Measurements from ENCODE around the gene CCDC106.

CCDC106 gene

GRCh38 chr19:55637534-55637933 lies 10.5 kb upstream of the CCDC106 start:
- DNase-seq: no peak

- peak; percentile 39 for DNase-seq
These were observed 9.1 kb upstream of the CCDC106 start for GRCh38 chr19:55638864-55639359.

GRCh38 chr19:55640043-55640576 lies 7.9 kb upstream of the CCDC106 start:
- DNase-seq: peak; percentile 71

GRCh38 chr19:55640577-55641425 lies 7.2 kb upstream of the CCDC106 start, which contains the start of gene ZNF580:
ZNF580 (plus strand) TSS chr19:55641002; CDS start chr19:55642509, 1,507 bp downstream.
- peak; percentile 83 for DNase-seq

- DNase-seq: peak; percentile 44
These were observed 6.4 kb upstream of the CCDC106 start for GRCh38 chr19:55641426-55642152.

GRCh38 chr19:55642153-55643002 lies 5.6 kb upstream of the CCDC106 start:
- DNase-seq: peak; percentile 36

GRCh38 chr19:55643003-55643886 lies 4.8 kb upstream of the CCDC106 start, which contains the start of gene ZNF581:
ZNF581 (plus strand) TSS chr19:55643649; CDS start chr19:55644572, 923 bp downstream.
- DNase-seq: peak; percentile 82

GRCh38 chr19:55643887-55644176 lies 4.2 kb upstream of the CCDC106 start:
- no peak for DNase-seq

- DNase-seq: no peak
These were observed 3.7 kb upstream of the CCDC106 start for GRCh38 chr19:55644191-55644833.

- DNase-seq: no peak
These were observed 3.0 kb upstream of the CCDC106 start for GRCh38 chr19:55644842-55645511.

GRCh38 chr19:55645512-55645881 lies 2.5 kb upstream of the CCDC106 start:
- DNase-seq: no peak

GRCh38 chr19:55646889-55647731 lies 902 bp upstream of the CCDC106 start:
- DNase-seq: no peak

GRCh38 chr19:55648585-55649267 lies 714 bp downstream of the CCDC106 start:
- no peak for DNase-seq

GRCh38 chr19:55649268-55650125 lies 1.5 kb downstream of the CCDC106 start:
- no peak for DNase-seq

- no peak for DNase-seq
These were observed 2.1 kb downstream of the CCDC106 start for GRCh38 chr19:55650126-55650557.

GRCh38 chr19:55650602-55651230 lies 2.7 kb downstream of the CCDC106 start:
- no peak for DNase-seq

GRCh38 chr19:55651236-55651635 lies 3.2 kb downstream of the CCDC106 start:
- no peak for DNase-seq

Data from EL (cell line).